SIG-M5 (cell line): ENCODE measurements around the gene LRCH3.
"Not testable (repeated sequence)": the region's sequence is repeated elsewhere in the genome, so short reads cannot be mapped to it uniquely, and the experiment has no call there.

Experiments used
- DNase-seq: peaks from one replicate; lab custom pipeline; 2025; lab: John Stamatoyannopoulos, UW

LRCH3 gene

DNA sequence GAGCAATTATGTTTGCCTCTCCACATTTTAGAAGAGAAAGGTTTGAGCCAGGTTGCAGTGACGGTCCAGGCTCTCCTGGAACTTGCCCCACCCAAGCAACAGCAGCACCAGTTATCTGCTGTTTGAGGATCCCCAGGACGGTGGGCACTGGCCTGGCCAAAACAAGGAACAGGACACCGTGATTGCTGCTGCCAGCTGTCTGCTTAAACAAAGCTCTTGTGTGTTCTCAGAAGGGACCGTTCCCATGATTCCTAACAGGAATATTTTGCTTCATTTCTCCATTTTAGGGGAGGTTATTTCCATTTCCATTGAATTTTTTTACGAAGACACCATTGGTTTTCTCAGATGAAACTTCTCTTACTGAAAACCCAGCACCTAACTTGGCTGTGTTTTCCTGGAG is 92.5 kb downstream of the LRCH3 start:
- no peak for DNase-seq

DNA sequence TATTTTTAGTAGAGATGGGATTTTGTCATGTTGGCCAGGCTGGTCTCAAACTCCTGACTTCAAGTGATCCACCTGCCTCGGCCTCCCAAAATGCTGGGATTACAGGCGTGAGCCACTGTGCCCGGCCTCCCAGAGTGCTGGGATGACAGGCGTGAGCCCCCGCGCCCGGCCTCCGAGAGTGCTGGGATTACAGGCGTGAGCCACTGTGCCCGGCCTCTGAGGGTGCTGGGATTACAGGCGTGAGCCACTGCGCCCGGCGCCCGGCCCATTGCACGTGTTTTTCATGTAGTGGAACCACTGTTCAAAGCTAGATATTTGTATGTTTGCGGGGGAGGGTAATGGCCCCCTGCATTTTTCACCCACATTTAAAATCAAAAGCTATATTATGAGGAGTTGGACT is 93.3 kb downstream of the LRCH3 start:
- not testable (repeated sequence) for DNase-seq

DNA sequence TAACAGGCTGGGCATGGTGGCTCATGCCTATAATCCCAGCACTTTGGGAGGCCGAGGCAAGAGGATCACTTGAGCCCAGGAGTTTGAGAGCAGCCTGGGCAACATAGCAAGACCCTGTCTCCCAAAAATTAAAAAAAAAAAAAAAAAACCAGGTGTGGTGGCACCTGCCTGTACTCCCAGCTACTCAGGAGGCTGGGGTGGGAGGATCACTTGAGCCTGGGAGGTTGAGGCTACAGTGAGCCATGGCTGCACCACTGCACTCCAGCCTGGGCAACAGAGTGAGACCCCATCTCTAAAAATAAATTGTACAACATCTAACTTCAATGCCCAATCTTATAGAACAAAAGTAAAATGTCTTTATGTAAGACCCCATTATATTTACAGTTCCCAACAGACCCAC is 95.0 kb downstream of the LRCH3 start:
- DNase-seq: not testable (repeated sequence)

DNA sequence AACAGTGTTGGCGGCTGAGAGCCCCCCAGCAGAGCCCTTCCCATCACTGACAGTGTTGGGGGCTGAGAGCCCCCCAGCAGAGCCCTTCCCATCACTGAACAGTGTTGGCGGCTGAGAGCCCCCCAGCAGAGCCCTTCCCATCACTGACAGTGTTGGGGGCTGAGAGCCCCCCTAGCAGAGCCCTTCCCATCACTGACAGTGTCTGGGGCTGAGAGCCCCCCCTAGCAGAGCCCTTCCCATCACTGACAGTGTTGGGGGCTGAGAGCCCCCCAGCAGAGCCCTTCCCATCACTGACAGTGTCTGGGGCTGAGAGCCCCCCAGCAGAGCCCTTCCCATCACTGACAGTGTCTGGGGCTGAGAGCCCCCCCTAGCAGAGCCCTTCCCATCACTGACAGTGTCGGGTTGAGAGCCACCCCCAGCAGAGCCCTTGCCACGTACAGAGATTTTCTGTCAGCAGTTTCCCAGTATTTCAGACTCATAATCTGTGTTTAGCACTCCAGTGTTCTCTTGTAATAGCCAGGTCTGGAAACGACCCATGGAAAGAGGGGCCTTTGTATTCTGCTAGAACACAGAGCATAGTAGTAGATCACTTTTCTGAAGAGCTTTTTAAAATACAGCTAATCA is 96.5 kb downstream of the LRCH3 start:
- DNase-seq: not testable (repeated sequence)

DNA sequence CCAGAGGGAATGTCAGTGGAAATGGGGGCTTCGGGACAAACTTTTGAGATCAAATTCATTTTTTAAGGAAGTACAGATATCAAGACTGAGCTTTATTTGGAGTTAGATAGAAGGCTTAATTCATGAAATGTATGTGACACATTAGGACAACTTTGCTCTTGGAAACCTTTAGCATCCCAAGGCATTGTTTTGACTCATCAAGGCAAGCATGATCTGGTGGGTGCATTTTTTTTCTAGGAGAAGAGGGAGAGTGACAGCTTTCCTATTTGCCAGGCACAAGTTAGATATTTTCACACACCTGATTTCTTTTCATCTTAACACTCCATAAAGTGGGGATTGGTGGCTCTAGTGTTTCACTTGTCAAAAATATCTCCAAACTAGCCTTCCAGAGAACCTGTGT is 97.5 kb downstream of the LRCH3 start:
- no peak for DNase-seq

DNA sequence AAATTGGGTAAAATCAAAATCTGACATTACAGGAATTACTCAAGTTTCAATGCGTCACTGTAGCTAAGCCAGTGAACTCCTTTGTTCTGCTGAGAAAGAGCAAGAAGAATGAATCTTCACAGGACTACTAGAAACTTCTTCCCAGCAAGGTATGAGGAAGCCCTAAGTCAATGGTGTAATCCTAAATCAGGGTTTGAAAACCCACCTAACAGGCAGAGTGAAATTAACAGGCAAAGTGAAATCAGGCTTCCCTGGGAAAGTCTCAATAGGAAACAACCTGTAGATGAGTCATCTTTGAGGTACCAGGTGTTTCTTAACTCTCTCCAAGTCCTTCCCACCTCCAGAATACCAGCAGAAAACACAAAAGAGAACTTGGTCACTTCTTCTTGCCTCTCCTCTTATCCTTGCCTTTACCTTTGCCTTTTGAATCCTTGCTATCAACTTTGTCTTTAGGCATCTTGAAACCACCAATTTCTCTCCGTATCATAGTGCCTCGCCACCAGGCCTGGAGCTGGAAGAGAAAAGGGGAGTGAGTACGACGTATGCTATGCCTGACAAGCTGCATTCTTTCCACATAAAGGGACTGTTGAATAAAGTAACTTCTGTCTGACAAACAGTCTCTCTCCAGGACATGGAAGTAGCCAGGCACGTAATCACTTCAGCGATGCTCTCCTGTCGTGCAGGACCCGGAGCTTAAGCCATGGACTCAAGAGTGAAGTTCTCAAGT is 98.3 kb downstream of the LRCH3 start:
- no peak for DNase-seq

DNA sequence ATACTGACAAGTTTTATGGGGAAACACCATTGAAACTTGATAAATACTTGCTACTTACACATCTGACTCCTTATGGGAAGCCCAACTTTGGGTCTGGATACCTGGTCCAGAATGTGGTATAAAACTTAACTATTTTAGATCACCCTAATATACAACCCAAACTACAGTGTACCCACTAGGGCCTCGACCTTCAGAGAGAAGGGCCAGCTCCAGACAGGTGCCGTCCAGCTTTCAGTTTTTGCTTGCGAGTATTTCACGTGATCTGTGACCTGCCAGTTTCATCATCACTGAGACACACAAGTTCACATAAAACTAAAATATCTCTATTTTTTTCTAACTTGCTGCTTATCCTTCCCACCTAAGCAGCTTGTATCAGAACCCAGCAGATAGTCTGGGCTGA is 99.6 kb downstream of the LRCH3 start:
- no peak for DNase-seq

DNA sequence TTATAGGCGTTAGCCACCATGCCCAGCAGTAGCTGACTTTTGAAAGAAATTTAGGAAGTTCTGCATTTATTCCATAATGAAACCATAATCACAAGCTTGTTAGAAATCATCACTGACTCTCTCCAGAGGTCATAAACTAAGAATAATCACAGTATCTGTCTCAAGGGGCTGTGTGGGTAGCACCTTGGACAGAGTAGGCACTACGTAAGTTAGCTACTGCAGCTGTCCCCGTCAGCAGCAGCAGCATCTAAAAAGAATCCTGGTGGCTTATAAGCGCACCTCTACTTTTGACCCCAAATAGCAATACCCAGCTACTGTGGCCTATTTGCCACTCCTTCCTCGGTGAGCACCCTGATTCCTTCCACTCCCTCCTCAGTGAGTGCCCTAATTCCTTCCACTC is 101.1 kb downstream of the LRCH3 start:
- DNase-seq: no peak

DNA sequence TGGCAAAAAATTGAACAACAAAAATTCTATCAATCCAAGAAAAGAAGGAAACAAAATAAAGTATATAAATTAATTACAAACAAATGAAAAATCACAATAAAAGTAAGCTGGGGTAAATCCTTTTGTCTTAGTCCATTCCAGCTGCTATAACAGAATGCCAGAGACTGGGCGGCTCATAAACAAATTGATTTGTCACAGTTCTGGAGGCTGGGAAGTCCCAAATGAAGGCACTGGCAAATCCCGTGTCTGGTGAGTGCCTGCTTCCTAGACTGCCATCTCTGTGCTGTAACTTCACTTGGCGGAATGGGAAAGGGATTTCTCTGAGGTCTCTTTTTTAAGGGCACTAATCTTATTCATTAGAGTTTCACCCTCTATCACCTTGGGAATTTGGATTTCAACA is 105.4 kb downstream of the LRCH3 start:
- DNase-seq: no peak

DNA sequence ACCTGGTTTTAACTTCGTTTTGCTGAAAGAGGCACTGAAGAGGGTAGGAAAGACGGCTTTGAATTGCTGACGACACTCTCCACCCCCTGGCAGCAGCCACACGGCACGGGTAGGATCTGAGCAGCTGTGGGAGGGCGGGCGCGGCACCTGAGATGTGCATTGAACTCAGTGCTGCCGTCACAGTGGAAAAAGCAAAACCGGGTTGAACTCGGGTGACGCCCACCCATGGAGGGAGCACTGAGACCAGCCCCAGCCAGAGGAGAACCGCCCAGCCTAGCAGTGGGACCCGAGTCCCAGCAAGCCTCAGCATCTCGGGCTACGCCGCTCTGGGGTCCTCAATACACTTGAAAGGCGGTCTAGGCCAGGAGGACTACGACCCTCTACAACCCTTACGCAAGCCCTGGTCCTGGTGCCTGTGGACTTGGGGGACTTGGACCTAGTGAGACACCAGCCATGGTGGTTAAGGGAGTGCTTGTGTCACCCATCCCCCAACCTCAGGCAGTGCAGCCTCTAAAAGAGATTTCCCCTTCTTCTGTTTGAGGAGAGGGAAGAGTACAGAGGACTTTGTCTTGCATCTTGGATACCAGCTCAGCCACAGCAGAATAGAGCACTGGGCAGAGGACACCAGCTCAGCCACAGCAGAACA is 108.9 kb downstream of the LRCH3 start:
- DNase-seq: no peak

DNA sequence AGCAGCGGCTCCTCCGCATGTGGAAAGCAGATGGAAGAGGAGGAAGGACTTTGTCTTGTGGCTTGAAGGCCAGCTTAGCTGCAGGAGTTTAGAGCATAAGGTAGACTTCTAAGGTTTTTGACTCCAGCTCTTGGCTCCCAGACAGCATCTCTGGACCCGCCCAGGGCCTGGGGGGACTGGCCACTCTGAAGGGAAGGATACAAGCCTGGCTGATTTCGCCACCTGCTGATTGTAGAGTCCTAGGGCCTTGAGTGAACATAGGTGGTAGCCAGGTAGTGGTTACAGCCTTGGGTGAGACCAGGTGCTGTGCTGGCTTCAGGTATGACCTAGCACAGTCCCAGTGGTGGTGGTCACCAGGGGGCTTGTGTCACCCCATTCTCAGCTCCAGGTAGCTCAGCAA is 110.6 kb downstream of the LRCH3 start:
- no peak for DNase-seq

DNA sequence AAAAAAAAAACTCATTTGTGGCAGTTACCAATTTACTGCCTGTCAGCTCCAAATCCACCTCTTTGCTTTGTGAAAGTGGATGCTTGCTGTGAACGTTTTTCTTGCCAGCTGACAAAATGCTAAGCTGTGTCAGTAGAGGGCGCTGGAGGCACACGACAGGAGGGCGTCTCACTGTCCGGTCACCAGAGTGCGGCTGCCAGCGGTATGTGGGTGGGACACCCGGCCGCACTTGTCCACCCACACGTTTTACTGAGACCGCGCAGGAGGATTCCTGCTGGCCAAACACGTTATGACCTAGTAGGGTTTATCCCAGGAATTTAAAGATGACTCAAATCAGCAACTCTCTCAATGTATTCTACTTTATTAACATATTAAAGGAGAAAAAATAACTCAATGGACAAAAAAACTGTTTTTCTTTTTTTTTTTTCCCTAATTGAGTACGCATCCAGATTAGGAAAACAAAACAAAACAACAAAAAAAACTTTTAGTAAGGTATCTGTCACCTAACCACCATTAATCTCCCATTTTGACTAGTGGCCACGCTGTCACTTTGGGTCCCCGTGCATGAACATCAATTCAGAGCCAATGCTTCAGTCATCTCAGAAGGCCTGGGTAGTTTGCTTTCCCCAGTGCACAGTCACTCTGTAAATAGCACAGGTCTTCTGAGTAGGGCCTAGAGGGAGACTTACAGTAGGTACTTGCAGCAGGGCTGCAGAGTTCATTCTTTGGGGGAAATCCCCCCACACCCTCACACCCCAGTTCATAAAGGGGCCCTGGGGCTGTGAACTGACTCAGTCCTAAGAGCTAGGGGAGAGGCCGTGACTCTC is 115.2 kb downstream of the LRCH3 start:
- DNase-seq: no peak

DNA sequence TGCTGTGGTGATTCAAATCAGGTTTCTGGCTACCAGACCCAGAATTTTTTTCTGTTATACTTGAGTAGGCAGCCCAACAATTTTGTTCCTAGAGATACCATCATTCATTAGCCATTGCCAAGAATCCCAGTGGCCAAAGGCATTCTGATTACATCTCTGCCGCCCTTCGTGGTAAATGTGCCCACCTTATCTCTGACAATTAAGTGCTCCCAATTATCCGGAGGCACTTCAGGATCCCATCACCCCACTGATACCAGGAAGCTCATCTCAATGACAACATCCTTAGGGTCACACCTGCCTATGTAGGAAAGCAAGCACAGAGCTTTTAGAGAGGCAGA is 115.8 kb downstream of the LRCH3 start:
- no peak for DNase-seq

DNA sequence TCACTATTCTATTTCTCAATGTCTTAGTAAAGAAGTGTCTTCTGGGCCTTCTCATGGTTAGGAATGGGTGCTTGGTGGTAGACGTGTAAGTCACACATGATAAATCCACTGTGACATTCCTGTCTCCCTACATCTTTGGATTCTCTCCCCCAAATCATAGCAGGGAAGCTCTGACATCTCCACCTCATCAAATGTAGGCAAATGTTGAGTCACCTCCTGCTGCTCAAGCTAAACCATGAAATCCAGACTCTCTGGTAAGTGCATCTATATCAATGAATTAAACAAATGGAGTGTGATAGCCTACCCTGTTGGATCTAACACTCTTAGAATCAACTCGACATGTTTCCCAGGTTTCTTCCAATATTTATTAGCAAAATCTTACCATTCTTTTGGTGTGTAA is 116.1 kb downstream of the LRCH3 start:
- DNase-seq: no peak

DNA sequence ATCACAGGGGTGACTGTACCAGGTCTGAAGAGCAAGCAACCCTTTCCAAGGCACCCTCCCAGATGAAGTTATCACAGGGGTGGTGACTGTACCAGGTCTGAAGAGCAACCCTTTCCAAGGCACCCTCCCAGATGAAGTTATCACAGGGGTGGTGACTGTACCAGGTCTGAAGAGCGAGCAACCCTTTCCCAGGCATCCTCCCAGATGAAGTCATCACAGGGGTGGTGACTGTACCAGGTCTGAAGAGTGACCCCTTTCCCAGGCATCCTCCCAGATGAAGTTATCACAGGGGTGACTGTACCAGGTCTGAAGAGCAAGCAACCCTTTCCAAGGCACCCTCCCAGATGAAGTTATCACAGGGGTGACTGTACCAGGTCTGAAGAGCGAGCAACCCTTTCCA is 117.5 kb downstream of the LRCH3 start:
- not testable (repeated sequence) for DNase-seq

DNA sequence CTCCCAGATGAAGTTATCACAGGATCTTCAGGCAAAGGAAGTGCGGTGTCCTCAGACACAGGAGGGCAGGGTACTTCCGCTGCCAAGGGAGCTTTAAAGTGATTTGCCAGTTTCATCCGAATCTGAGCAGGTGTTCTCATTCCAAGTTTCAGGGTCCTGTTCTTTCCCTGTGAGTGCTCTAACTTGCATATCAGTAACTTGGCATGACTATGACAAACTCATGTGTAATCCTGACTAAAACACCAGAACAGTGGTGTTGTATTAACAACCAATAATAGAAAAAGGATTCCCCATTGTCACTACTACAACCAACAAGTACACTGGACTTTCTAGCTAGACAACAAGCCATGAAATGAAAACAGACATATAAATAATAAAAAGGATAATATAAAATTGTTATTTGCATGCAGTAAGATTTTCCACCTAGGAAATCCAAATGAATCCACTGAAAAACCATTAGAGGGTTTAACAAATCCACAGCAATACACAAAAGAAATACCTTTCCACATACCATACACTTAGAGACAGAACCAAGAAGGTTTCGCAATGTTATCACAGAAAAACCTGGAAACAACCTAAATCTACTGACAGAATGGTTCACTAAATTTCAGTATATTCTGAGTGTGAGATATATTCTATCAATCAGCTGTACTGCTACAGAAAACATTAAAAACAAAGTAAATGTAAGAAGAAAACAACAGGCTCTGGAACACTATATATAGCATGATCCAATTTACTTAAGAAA is 118.1 kb downstream of the LRCH3 start:
- no peak for DNase-seq

DNA sequence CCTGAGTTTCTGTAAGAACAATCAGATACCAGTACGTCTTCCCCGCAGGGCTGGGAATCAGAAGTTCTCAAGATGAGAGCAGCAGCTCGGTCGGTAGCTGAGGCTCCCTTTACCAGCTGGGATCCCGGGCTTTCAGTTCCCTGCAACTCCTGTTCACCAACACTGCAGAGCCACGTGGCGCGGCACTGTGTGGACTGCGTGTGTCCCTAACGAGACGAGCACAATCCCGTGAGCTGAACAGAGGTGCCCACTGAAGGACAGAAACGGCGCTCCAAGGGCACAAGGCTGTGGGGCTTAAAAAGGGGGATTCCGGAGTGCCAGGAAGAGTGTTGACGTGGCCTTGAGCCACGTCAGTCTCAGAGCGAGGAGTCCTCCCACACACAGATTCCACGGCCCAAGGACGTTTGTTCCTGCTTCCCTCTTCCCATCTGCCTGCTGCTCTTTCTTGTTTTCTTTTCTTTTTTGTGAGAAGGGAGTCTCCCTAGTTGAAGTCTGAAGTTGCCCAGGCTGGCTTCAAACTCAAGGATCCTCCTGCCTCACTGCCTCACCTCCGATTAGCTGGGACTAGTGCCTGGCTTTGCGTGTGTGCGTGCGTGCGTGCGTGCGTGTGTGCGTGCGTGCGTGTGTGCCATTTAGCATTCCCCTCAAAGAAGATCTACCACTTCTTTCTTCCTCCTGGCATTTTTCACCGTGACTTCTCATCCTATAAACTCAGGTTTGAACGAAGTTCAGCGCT is 121.9 kb downstream of the LRCH3 start:
- DNase-seq: no peak

DNA sequence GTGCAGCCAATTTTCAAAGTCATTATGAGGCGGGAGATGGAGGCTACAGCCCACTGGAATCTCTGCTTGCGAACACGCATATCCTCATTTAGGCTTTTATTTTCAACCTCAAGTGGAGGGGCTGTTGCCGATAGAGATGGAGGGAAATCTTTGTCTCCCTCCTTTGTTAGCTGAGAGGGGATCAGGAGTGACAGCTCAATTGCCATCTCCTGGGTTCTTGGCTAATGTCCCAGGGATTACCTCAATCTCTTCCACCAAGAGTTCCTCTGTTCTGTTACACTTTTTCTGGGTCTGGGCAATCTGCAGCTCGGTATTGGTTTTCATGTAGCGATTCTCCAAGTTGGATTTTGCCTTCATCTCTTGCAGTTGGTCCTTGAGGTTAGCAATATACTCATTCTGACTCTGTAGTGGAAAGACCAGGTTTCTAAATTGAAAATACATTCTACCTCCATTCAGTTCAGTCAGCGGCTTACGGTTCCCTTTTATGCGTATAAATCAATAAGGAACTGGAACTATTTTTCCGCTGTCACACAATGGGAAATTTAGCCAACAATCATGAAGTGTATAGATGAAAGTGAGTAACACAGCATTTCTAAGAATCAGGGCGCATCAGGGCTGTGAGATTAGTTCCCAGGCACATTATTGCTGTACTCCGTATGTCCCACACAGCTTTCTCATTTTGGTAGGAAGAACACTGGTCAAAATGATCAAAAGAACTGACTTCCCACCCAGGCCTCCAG is 122.8 kb downstream of the LRCH3 start:
- DNase-seq: no peak

DNA sequence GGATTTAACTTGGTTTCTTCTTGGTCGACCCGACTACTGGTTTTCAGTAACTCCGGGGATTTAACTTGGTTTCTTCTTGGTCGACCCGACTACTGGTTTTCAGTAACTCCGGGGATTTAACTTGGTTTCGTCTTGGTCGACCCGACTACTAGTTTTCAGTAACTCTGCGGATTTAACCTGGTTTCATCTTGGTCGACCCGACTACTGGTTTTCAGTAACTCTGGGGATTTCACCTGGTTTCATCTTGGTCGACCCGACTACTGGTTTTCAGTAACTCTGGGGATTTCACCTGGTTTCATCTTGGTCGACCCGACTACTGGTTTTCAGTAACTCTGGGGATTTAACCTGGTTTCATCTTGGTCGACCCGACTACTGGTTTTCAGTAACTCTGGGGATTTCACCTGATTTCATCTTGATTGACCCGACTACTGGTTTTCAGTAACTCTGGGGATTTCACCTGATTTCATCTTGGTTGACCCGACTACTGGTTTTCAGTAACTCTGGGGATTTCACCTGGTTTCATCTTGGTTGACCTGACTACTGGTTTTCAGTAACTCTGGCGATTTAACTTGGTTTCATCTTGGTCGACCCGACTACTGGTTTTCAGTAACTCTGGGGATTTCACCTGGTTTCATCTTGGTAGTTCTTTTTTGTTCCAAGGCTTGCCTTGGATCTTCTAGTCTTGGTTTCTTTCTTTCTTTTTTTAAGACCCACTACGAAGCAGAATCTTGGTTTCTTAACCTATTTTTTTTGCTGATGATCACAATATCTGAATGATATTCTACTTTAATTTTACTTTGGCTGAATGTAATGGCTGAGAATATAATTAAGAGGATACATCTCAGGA is 130.6 kb downstream of the LRCH3 start:
- not testable (repeated sequence) for DNase-seq

DNA sequence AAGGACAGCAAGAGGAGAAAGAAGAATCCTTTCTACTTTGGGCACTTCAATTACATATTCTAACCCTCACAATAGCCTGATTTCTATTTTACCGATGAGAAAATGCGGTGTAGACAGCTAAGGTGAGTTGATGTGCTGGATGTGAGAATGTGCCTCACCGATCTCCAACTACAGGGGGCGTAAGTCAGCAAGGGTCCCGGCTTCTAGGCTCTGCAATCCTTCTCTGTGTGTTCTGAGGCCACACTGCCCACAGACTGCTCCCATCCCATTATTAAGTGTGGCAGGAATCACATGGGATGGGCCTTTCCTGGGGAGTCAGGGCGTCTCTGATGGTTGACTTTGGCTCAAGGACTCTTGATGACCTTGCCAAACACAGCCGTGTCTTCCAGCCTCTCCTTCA is 135.4 kb downstream of the LRCH3 start:
- no peak for DNase-seq
